HepG2 (cell line): ENCODE data around the gene RPS19BP1. TPM values are rescaled to one million over a fixed set of nuclear protein-coding genes. Genes with fewer than 3 reads are reported as not detected.

Source experiments
- ATAC-seq: fragments of 200-7000 bp; cut with Tn5 transposase; 3 replicates; pipeline ENCODE4 v1.9.1; 2020; ENCODE audit warnings: mild to moderate bottlenecking, moderate library complexity
- BruUV-seq: library from RNA; stranded (reverse); fragments of 400-500 nt; replicated peaks from 2 replicates; lab custom pipeline; 2021; lab: Mats Ljungman, UMichigan
- CTCF ChIA-PET: fragments of 300-600 bp; formaldehyde crosslinking; extraction: SDS; loops from one replicate; lab custom pipeline; 2021; ENCODE audit warnings: low total read pairs, inconsistent platforms, low intra/inter-chr PET ratio; lab: Yijun Ruan, JAX
- POLR2A ChIA-PET: fragments of 350-600 bp; sonication (Branson Sonifier 250); formaldehyde crosslinking; loops from one replicate; lab custom pipeline; 2020; ENCODE audit warnings: antibody characterized with exemption, inconsistent platforms; lab: Yijun Ruan, JAX
- DNase-seq: peaks from one replicate; pipeline ENCODE4 v3.0.0-alpha.2; 2015; ENCODE audit warnings: low spot score
- FAIRE-seq: peaks from 3 replicates; lab custom pipeline; 2011; peaks lifted over from hg19 to GRCh38; lab: Jason Lieb, UNC
- H2AFZ ChIP-seq: one replicate; pipeline ENCODE4 v1.6.1; 2011; ENCODE audit warnings: low read length, inconsistent platforms
- H3K27ac ChIP-seq: fragments of 300-600 bp; 3 replicates; pipeline ENCODE4 v1.8.0; 2011; ENCODE audit warnings: mixed run types, mild to moderate bottlenecking, mixed read lengths, low read length, inconsistent platforms; ENCODE audit not compliant: insufficient read depth; ENCODE audit errors: extremely low read length
- H3K27me3 ChIP-seq, 2 experiments: fragments of 200-600 bp in 1 of 2; 2 replicates in 1 of 2; 3 replicates in 1 of 2; pipeline versions ENCODE4 v1.6.0 to v1.8.0; 2011; ENCODE audit warnings: low read length in 2 of 2, mild to moderate bottlenecking in 2 of 2, moderate library complexity in 2 of 2, inconsistent platforms in 1 of 2; ENCODE audit not compliant: insufficient read depth in 2 of 2, control insufficient read depth in 1 of 2
- H3K36me3 ChIP-seq, 2 experiments: fragments of 200-600 bp in 1 of 2; replicated peaks in 1 of 2; 2 replicates in 1 of 2; 3 replicates in 1 of 2; pipeline versions ENCODE4 v1.5.1 to v1.8.0; 2011; ENCODE audit warnings: low read length in 2 of 2, inconsistent platforms in 1 of 2; ENCODE audit not compliant: insufficient read depth in 2 of 2, control insufficient read depth in 1 of 2
- H3K4me1 ChIP-seq: 2 replicates; pipeline ENCODE4 v1.5.1; 2012; ENCODE audit warnings: low read length, inconsistent platforms; ENCODE audit not compliant: insufficient read depth
- H3K4me2 ChIP-seq: 2 replicates; pipeline ENCODE4 v1.6.0; 2011; ENCODE audit warnings: low read depth, low read length, inconsistent platforms
- H3K4me3 ChIP-seq, 3 experiments: fragments of 200-600 bp in 1 of 3; sonication (generic), shearing (Covaris generic) in 1 of 3; replicated peaks in 1 of 3; 2 replicates each; pipeline ENCODE4 v1.5.1; 2011 to 2016; ENCODE audit warnings: low read length in 3 of 3, inconsistent platforms in 2 of 3, low read depth in 2 of 3, mild to moderate bottlenecking in 2 of 3, control low read depth in 1 of 3, mixed read lengths in 1 of 3; ENCODE audit not compliant: insufficient read depth in 1 of 3
- H3K79me2 ChIP-seq: one replicate; pipeline ENCODE4 v1.6.1; 2011; ENCODE audit warnings: low read length, inconsistent platforms; ENCODE audit not compliant: insufficient read depth
- H3K9ac ChIP-seq: 2 replicates; pipeline ENCODE4 v1.6.0; 2011; ENCODE audit warnings: mild to moderate bottlenecking, low read depth, low read length, inconsistent platforms; ENCODE audit not compliant: insufficient read depth
- H3K9me3 ChIP-seq: 2 replicates; pipeline ENCODE4 v1.5.1; 2012; ENCODE audit warnings: mild to moderate bottlenecking, low read length
- H4K20me1 ChIP-seq: 2 replicates; pipeline ENCODE4 v1.6.0; 2011; ENCODE audit warnings: inconsistent platforms, mild to moderate bottlenecking, low read length, moderate library complexity; ENCODE audit not compliant: insufficient read depth
- ELF1 ChIP-seq: sonication (generic); formaldehyde crosslinking; IDR thresholded peaks from 2 replicates; pipeline ENCODE4 v1.4.0; 2020; ENCODE audit warnings: missing genetic modification reagents
- EZH2 ChIP-seq: conservative IDR thresholded peaks from 2 replicates; pipeline ENCODE4 v1.6.1; 2012; ENCODE audit warnings: mild to moderate bottlenecking, low read depth, low read length, moderate library complexity
- FOXK2 ChIP-seq: fragments of 450-650 bp; IDR thresholded peaks from 2 replicates; pipeline ENCODE4 v1.6.1; 2016
- JUN ChIP-seq: sonication (generic); formaldehyde crosslinking; IDR thresholded peaks from 2 replicates; pipeline ENCODE4 v1.4.0; 2020; ENCODE audit warnings: mild to moderate bottlenecking, missing genetic modification reagents
- KLF9 ChIP-seq: IDR thresholded peaks from 2 replicates; pipeline ENCODE4 v1.6.1; 2016; ENCODE audit warnings: low read depth
- NFYC ChIP-seq: IDR thresholded peaks from 2 replicates; pipeline ENCODE4 v1.6.1; 2016; ENCODE audit warnings: missing genetic modification reagents, missing compliant biosample characterization
- PRDM15 ChIP-seq: sonication (generic); formaldehyde crosslinking; IDR thresholded peaks from 2 replicates; pipeline ENCODE4 v1.4.0; 2020; ENCODE audit warnings: missing genetic modification reagents
- ZNF160 ChIP-seq: sonication (generic); formaldehyde crosslinking; IDR thresholded peaks from 2 replicates; pipeline ENCODE4 v1.8.0; 2022; ENCODE audit warnings: mild to moderate bottlenecking, inconsistent platforms, missing genetic modification reagents
- ZNF263 ChIP-seq: sonication (generic); formaldehyde crosslinking; IDR thresholded peaks from 2 replicates; pipeline ENCODE4 v1.4.0; 2020; ENCODE audit warnings: missing genetic modification reagents
- ZNF577 ChIP-seq: sonication (generic); formaldehyde crosslinking; IDR thresholded peaks from 2 replicates; pipeline ENCODE4 v1.4.0; 2020; ENCODE audit warnings: mild to moderate bottlenecking, low read depth, missing genetic modification reagents, borderline replicate concordance
- ZNF878 ChIP-seq: sonication (generic); formaldehyde crosslinking; IDR thresholded peaks from 2 replicates; pipeline ENCODE4 v1.8.1; 2023; ENCODE audit warnings: mild to moderate bottlenecking, missing genetic modification reagents, moderate library complexity
- WGBS: methylation state at CpG from one replicate; pipeline ENCODE4 v1.1.6; 2017; ENCODE audit warnings: low lambda C conversion rate; 5-methylcytosine and 5-hydroxymethylcytosine counted together
- in situ Hi-C: cut with HindIII; loops from 2 replicates; pipeline ENCODE4 v1.10.0; 2017; ENCODE audit warnings: low pct_unique_long_range_greater_than_20kb; ENCODE audit not compliant: extremely low pct_ligation_motif_present
- intact Hi-C: fragments of 100-400 bp; cut with micrococcal nuclease; formaldehyde crosslinking; loops from one replicate; pipeline ENCODE4 v1.10.0; 2022; ENCODE audit not compliant: unreplicated experiment
- polyA plus RNA-seq, 8 experiments: library from polyadenylated mRNA; depleted of rRNA in 3 of 8; stranded (reverse) in 7 of 8; unstranded in 1 of 8; fragments of >200 nt; fragmentation: Illumina TruSeq in 4 of 8; extraction: Trizol in 4 of 8; gene quantifications; 2 replicates each; pipeline versions ENCODE4 v1.2.1 to v1.2.3, GENCODE V29; 2011 to 2016; ENCODE audit warnings: low read depth in 4 of 8, missing spikeins in 1 of 8, mixed read lengths in 1 of 8; ENCODE audit not compliant: insufficient read depth in 1 of 8
- total RNA-seq, 5 experiments: library from RNA; depleted of rRNA; stranded (reverse); fragments of >200 nt; fragmentation: Illumina TruSeq; extraction: Trizol; gene quantifications; 2 replicates each; pipeline ENCODE4 v1.2.3, GENCODE V29; 2016; ENCODE audit warnings: low read depth in 1 of 5
- TF ChIP-seq, protein P1 (sequence below): IDR thresholded peaks from 2 replicates; pipeline ENCODE4 v1.6.1; 2016; ENCODE audit warnings: low read depth, borderline replicate concordance

RPS19BP1 gene
- total and polyA plus RNA-seq, 2 of the 13 experiments (the other 11 are each of a cell fraction or from before 2014, with no cell fraction given): 44.3 to 81.3 TPM

DNA sequence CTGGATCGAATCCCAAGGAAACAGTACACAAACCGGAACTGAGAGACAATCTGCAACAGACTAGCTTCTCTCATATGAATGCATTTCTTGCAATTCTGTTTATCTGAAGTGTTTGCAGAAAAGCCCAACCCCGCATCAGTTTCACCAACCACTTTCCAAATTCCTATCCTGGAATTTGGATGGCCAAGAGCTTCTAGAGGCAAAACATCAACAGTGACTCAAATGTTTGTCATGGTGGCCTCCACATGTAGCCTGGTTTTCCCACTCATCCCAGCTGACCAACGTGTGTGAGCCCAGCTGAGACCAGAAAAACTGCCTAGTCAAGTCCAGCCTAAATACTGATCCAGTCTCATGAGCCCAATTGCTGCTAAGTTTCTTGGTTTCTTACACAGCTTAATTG, 38.8 kb downstream of the RPS19BP1 start:
- Histone ChIP-seq H3K4me3 (no peak overlapping the region), H3K36me3 (no peaks in the 10 kb centered on the region), H3K27me3 (peaks cover 0 to 2% of the 10 kb centered on the region in 2 experiments; a peak in 1 of 5 replicates), H3K79me2 (no peaks in the 10 kb centered on the region), H4K20me1 (no peaks in the 10 kb centered on the region), H2AFZ (no peak overlapping the region), H3K9ac (no peak overlapping the region), H3K4me2 (no peak overlapping the region), H3K4me1 (peaks cover 44% of the 10 kb centered on the region), H3K9me3 (no peaks in the 10 kb centered on the region), H3K27ac (no peak overlapping the region)
- in situ Hi-C loops: no loop called here
- no peak for TF ChIP-seq ZNF160
- no peak for TF ChIP-seq NFYC (CRISPR knock-in tag)
- no peak for TF ChIP-seq FOXK2
- TF ChIP-seq, protein P1, sequence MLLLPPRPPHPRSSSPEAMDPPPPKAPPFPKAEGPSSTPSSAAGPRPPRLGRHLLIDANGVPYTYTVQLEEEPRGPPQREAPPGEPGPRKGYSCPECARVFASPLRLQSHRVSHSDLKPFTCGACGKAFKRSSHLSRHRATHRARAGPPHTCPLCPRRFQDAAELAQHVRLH (CRISPR knock-in tag): no peak
- TF ChIP-seq EZH2: no peak
- TF ChIP-seq ELF1: no peak
- no peak for TF ChIP-seq ZNF263 (CRISPR knock-in tag)
- TF ChIP-seq ZNF878 (CRISPR knock-in tag): no peak
- TF ChIP-seq KLF9 (CRISPR knock-in tag): no peak
- no peak for TF ChIP-seq JUN (CRISPR knock-in tag)
- TF ChIP-seq PRDM15: no peak
- TF ChIP-seq ZNF577 (CRISPR knock-in tag): no peak
- ChIA-PET POLR2A (interaction anchor here (0.7 to 2.0 kb wide), 5 partner anchors 21 to 35 kb away, joined by 3 to 7 read pairs (median 4); partner anchors contain the start of gene ATF4), CTCF (interaction anchor here (1.4 to 2.1 kb wide), 2 partner anchors 20 to 36 kb away, joined by 12 to 18 read pairs; no protein-coding TSS in a partner anchor)
- FAIRE-seq (no peak), DNase-seq (no peak), ATAC-seq (no peak)
- no TSS peak for BruUV-seq
- intact Hi-C loops: loop anchor here (1.0 kb wide), 1 partner anchor 36 kb away; no protein-coding TSS in a partner anchor
- WGBS: 8% methylated on average over 4 of the region's 4 CpGs
